Stimulated activated CD4-positive, alpha-beta T cell treated with anti-CD3 and anti-CD28 coated beads, TNF-alpha, amount 100 ng/mL, for 4 hours (primary cell): ENCODE measurements around the gene HEXIM2.
"Not testable (repeated sequence)": the region's sequence is repeated elsewhere in the genome, so short reads cannot be mapped to it uniquely, and the experiment has no call there.

ENCODE experiments used
- DNase-seq, 3 experiments: peaks; one replicate each; pipeline ENCODE4 v3.0.0-alpha.2; 2020; ENCODE audit warnings: low read depth in 3 of 3

The HEXIM2 gene

DNA sequence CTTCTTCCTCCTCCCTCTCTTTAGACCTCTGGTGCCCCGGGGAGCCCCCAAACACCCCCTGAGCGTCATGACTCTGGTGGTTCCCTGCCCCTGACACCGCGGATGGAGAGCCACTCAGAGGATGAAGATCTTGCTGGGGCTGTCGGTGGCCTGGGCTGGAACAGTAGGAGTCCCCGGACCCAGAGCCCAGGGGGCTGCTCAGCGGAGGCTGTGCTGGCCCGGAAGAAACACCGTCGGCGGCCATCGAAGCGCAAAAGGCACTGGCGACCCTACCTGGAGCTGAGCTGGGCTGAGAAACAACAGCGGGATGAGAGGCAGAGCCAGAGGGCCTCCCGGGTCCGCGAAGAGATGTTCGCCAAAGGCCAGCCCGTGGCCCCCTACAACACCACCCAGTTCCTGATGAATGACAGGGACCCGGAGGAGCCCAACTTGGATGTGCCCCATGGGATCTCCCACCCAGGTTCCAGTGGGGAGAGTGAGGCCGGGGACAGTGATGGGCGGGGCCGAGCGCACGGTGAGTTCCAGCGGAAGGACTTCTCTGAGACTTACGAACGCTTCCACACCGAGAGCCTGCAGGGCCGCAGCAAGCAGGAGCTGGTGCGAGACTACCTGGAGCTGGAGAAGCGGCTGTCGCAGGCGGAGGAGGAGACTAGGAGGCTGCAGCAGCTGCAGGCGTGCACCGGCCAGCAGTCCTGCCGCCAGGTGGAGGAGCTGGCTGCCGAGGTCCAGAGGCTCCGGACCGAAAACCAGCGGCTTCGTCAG is 7.5 kb downstream of the HEXIM2 start:
- no peak for DNase-seq

DNA sequence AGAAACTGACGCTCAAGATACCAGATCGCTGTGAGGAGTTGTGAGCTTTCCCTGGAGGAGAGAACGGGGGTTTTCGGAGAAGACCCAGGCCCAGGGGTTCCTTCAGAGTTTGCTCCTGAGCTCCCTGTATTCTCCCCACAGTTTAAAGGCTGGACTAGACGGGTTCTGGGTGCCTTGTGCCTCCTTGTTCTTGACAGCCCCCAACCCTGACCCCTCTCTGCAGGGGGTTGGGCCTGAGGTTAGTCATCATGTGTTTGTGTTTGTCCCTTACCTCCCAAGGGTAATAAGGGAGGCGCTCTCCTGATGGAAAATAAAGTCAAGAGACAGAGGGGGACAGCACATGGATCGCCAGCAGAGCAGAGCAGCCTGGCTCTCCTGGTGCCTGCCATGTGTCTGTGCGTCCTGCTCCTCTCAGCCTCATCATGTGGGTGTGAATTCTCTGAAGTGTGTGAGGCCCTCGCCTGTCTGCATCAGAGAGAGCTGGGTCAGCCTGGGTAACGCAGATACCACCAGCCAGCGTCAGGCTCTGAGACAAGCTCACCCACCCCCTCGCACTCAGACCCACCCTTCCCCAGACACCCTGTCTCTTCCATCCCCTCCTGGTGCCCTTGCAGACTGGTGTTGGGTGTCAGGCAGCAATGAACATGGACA is 8.7 kb downstream of the HEXIM2 start:
- DNase-seq = no peak

DNA sequence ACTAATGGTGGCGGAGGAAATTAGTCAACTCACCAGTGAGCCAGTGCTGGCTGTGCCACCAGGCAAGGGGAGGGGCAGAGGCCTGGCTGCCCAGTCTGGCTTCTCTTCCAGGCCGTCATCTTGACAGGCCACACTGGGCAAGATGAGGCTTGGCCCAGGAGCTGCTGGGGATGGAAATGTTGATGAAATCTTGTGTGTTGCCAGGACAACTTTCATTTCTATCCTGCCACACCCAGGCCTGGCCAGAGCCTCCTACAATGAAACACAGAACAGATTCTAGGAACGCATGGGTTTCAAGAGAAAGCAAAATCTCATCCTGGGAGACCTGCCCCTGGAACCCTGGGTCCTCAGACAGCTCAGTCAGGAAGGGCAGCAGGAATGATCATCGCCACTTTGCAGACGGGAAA is 9.3 kb downstream of the HEXIM2 start:
- DNase-seq = no peak

DNA sequence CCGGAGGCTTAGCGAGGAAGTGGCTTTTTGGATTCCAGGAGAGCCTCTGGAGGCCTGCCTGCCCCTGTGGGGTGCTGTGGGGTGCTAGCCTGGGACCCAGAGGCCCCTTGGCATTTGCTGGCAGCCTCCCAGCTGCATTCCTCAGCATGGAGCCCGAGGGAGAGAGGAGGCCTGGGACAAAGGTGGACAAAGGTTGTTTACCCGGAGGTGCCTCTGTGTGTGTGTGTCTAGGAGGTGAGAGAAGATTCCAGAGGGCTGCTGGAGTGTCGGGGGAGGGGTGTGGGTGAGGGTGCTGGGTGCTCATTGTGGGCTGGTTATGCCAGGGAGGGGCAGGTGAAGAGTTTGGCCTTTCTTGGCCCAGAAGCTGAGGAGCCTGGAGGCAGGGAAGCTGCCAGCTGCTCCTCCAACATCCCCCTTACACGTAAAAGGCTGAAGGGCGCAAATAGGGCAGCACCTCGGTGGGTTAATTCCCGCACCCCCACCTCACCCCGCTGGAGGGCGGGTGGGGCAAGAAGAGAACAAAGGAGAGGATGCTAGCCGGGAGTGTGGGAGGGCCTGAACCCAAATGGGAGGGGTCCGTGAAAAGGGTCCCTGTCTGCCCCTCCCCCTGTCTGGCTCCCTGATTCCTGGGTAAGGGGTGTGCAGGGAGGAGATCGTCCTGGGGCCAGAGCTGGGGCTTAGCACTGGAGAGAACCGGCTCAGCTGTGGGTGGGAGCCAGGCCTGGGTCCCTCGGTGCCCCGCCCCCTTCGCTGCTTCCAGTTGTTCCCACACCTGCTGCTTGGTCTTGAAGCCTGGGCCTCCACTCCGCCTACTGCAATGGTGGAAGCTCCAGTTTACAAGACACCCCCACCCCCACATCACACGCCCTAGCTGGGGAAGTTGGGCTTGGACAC is 9.9 kb downstream of the HEXIM2 start:
- no peak for DNase-seq

DNA sequence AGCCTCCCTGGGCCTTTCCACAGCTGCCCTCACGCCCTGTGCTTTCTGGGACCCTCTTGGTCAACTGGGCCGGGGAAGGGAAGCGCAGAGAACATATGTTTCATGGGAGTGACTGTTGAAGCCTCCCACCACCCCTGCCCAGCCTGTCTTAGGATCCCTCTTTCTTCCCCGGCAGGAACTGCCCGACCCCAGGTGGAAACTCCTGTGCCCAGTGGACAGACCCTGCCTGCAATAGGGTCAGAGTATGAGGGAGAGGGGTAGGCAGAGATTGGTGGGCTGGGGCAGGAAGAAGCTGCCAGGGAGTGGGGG is 10.5 kb downstream of the HEXIM2 start:
- no peak for DNase-seq

DNA sequence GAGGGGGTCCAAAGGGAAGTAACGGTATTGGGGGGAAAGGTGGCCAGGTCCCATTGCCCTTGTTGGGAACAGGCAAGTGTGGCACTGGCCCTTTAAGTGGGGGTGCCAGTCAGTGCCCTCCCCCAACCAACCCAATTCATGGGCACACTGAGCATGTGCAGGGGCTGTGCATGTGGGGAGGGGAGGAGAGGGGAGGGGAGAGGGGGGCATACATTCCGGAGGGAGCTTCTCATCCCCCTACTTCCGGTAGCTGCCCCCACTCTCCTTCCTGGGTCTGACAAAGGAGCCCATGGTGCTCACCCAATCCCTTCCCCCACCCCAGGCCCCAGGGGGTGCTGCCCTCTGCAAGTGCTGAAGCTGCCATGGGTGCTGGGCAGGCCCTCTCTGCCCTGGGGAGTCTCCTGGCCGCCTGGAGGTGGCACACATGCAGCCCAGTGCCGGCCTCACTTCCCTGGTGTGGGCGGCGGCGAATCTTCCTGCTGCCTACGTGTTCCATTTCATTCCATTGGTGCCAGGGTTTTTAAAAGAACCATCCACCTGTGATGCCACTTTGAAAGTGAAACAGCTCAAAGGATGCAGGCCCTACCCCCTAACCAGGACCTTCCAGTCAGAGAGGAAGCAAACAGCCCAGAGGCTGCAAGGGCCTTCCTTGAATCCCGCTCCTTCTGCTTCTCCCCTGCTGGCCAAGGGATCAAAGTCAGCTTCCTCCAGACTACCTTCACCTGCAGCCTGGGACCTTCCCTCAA is 11.0 kb downstream of the HEXIM2 start:
- DNase-seq = peak in 1 of 3 experiments; percentile 35

DNA sequence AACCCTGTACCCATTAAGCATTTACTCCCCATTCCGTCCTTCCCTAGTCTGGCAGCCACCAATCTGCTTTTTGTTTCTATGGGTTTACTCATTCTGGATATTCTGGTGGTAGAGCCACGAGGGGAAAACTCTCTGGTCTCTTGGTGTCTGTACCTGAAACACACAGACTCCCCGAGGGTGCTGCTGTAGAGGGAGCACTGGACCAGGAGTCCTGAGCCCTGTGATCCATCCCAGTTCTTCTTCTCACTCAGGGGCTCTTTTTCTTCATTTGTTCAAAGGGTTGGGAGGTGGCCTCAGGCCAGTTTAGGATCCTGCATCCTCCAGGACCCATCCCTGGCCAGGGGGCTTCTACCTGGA is 14.1 kb downstream of the HEXIM2 start:
- DNase-seq = no peak

DNA sequence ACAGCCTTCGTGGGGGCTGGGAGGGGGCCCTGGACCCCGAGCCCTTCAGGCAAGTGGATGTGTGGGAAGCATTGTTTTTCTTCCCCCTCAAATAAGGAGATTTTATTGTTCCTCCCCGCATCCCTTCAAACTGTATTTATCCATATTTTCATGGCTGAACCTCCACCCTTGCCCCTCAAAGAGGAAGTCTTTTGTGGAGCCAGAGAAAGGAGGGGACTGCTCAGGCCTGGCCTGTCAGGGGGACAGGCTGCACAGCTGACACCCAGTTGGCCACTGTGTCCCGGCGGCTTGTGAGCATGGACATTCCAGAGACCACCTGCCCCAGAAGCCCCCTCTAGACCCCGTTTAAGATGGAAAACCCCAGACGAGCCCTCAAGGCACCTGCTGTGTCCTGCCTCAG is 15.9 kb downstream of the HEXIM2 start:
- no peak for DNase-seq

DNA sequence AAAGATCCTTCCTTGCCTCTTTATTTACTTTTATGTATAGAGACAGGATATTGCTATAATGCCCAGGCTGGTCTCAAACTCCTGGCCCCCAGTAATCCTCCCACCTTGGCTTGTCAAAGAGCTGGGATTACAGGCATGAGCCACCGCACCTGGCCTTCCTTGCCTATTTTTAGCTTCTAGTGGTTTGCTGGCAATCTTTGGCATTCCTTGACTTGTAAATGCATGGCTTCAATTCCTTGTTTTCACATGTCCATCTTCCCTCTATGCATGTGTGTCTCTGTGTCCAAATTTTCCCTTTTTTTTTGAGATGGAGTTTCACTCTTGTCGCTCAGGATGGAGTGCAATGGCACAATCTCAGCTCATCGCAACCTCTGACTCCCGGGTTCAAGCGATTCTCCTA is 22.5 kb downstream of the HEXIM2 start:
- DNase-seq = no peak

DNA sequence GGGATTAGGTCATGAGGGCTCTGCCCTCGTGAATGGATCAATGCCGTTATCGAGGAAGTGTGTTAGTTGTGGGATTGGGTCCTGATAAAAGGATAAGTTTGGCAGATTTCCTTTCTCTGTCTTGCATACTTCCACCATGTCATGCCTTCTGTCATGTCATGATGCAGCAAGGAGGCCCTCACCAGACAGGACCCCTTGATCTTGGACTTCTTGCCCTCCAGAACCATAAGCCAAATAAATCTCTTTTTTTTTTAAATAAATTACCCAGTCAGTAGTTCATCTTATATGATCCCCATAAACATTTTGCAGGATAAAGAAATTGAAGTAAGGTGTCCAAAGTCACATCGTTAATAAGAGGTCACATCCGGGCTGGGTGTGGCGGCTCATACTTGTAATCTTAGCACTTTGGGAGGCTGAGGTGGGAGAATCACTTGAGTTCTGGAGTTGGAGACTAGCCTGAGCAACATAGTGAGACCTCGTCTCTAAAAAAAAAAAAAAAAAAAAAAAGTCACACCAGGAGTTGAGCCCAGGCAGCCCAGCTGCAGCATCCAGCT is 25.2 kb downstream of the HEXIM2 start:
- no peak for DNase-seq

DNA sequence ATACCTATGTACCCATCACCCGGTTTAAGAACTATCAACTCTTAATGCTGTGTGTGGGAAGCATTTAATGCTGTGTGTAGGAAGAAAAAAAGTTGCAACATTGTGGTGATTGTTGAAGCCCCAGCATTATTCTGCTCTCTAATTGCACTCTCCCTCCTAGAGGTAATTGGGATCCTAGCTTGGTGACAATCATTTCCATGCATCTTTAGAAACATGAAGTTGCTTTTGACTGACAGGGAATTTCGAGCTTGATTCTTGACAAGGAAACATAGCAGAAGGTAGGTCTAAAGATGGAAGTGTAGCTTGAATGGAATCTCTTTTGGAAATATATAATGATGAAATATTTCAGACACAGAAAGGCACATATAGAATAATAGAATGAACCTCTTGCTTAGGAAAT is 27.3 kb downstream of the HEXIM2 start:
- DNase-seq = no peak

DNA sequence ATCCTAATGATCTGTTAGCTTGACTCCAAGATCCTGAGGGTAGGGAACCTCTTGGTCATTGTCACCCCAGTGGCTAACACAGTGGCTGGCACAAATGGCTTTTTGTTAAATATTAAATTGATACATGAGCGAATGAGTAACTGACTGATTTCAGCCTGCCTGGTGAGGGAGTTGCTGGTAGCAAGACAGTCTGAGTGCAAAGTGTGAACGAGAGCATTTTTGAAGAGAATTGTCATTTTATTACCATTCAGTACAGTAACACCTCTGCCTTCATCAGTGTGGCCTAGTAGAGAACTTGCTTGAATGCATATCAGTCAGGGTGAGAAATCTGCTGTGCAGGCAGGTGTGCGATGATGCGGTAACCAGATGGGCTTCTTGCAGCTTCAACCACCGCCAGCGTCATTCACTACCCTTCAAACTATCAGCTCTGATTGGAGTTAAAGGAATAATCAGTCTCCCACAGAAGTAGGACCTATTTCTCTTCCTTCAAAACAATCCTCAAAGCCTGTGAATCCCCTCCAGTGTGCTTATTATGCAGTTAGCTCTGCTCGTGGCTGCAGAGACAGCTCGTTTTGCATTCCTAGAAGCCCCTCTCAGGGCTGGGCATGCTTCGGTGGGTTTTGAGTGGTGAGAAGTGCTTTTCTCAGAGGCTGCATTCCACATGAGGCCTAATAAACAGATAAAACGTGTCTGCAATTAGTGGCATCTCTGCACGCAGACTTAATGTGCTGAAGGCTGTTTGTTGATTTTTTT is 29.0 kb downstream of the HEXIM2 start:
- no peak for DNase-seq

DNA sequence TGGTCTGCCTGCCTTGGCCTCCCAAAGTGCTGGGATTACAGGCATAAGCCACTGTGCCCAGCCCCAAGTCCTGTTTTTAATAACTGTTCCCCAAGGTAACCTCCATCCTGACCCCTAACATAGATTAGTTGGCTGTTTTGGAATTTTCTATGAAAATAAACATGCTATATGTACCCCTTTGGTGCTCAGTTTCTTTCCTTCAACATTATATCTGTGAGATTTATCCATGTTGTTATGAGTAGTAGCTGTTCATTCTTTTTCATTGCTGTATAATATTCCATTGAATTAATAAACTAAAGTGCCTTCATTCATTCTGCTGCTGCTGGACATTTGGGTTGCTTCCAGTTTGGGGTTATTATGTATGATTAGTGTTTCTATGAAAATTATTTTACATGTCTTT is 33.7 kb downstream of the HEXIM2 start:
- no peak for DNase-seq

DNA sequence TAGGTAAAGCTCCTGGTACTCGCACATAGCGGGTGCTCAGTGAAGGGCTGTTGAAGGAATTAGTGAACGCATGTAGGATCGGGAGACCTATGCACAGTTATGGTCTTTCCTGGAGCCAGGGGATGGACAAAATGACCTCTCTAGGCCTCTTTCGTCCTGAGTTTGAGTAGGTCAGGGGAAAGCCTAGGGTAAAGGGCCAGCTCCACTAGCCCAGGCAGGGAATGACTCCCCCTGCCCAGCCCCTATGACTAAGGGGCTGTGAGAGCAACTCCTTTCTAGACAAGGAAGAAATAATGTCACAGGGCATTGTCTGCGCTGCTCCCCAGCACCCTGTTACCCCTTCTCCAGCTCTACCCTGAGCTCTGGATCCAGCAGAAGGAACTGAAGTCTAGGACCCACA is 35.4 kb downstream of the HEXIM2 start:
- no peak for DNase-seq

DNA sequence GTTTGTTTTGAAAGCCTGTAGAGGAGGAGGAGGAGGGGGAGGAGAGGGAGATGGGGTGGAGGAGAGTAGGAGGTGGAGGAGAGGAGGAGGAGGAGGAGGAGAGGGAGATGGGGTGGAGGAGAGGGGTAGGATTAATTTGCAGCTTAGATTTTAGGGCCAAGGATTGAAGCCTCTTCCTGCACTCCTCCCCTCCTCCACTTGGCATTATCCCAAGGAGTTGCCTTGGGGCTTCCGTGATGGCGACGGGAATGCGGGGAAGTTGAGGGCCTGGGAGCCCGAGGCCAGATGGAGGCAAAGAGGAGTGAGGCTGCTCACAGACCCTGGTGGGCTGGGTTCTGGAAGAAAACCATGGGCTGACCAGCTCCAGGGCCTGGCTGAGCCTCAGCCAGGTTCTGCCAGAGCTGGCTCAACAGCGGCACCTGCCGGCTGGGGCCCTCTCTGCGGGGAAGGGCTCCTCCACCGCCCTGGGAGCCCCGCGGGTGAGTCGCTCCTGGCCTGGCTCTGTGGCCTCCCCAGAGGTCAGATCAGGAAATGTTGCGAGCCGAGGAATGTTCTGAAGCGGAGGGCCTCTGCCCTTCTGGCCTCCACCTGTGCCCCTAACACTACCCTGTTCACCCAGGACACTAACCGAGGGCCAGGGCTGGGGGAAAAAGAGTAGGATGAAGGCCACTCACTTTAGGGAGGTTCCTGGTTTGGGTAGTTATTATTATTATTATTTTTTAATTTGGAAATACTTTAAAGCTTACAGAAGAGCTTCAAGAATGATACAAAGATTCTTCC is 36.1 kb downstream of the HEXIM2 start:
- peak; percentile 71 to 87 (median 74) for DNase-seq

DNA sequence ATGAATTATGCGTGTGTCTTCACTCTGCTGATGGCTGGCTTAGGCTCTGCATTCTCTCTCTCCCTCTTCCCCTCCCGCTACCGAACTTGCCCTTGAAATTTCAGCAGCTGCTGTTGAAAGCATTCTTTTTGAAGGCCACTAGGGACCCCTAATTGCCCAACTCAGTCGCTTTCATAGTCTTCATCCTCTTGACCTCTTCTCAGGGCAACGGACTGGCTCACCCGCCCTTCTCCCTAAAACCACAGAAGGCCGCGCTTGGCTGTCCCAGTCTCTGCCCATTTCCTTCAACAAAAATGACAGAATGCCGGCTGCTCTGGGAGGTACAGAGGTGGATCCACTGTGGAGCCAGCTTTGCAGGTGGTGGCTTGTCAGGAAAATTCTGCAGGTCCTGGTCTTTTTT is 39.0 kb downstream of the HEXIM2 start:
- no peak for DNase-seq

DNA sequence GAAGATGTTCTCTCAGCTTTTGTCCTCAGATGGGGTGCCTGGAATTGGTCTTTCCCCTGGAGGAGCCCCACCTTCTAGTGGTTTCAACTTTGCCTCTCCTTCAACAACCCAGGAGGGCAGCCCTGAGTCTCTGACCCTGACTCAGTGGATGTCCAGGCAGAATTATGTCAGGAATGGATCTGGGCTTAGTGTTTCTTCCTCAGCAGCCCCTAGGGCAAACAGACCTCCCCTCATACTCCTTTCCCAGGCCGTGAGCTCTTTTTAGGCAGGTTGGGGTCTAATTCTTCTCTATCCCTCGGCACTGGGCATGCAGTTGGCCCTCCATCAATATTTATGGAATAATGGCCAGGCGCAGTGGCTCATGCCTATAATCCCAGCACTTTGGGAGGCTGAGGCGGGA is 39.8 kb downstream of the HEXIM2 start:
- no peak for DNase-seq

DNA sequence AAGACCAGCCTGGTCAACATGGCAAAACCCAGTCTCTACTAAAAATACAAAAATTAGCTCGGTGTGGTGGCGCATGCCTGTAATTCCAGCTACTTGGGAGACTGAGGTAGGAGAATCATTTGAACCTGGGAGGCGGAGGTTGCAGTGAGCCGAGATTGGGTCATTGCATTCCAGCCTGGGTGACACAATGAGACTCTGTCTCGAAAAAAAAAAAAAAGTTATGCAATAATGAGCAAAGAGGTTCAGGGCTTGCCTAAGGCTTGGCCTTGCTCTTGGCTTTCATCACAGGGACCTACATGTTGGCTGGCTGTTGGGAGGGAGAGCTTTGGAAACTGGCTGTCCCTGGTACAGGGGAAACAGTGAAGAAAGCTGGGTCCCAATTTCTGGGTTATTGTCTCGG is 40.2 kb downstream of the HEXIM2 start:
- DNase-seq = not testable (repeated sequence)

DNA sequence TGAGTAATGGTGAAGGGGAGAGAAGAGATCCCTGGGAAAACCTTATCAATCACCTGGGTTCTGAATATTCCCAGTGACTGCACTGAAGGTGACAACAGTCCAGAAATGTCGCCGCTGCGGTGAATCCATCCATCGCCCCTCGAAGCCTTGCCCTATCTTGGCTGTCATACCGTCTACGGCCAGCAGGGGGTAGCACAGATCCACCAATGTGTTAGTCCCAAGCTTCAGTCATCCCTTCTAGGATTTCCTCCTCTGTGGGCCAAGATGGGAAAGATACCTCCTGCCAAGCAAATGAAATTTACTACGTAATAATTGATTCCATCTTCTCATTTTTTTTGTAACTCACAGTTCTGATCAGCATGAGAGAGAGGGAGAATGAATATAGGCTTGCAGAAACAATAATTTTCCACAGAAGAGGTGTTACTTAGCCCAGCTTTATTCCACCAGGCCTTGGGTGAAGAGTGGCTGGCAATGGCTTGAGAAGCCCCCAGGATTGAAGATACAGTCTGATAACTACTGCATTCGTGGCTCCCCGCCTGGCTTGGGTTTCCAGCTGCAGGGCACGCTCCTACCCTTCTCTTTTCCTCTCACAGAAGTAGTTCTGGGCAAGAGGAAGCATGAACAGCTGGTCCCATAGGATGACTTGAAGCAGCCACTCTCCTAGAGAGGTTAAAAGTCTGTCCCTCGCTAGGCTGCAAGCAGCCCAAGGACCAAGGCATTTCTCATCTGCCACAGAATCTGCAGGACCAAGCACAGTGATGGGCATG is 57.4 kb downstream of the HEXIM2 start:
- DNase-seq = peak; percentile 71 to 85 (median 80)
